Rectal smooth muscle tissue (tissue), 1 donor: ENCODE data around the gene TOR1AIP2.
"Not testable (repeated sequence)": the region's sequence is repeated elsewhere in the genome, so short reads cannot be mapped to it uniquely, and the experiment has no call there.

Experiments used
- H3K27ac ChIP-seq: one replicate; pipeline ENCODE4 v1.7.0; 2013; ENCODE audit warnings: low read depth, low read length, inconsistent platforms
- H3K27me3 ChIP-seq: one replicate; pipeline ENCODE4 v1.7.0; 2013; ENCODE audit warnings: low read length; ENCODE audit not compliant: control insufficient read depth, insufficient read depth
- H3K36me3 ChIP-seq: one replicate; pipeline ENCODE4 v1.7.0; 2013; ENCODE audit warnings: low read length; ENCODE audit not compliant: control insufficient read depth, insufficient read depth
- H3K4me1 ChIP-seq: one replicate; pipeline ENCODE4 v1.7.0; 2013; ENCODE audit warnings: low read length; ENCODE audit not compliant: control insufficient read depth, insufficient read depth
- H3K4me3 ChIP-seq: one replicate; pipeline ENCODE4 v1.7.0; 2013; ENCODE audit warnings: low read length
- H3K9ac ChIP-seq: one replicate; pipeline ENCODE4 v1.7.0; 2013; ENCODE audit warnings: low read length

Gene TOR1AIP2

GRCh38 chr1:179870870-179871269 is 6.7 kb downstream of the TOR1AIP2 start:
- H3K9ac ChIP-seq = no peak overlapping the region
- peaks cover 3% of the 10 kb centered on the region for H3K36me3 ChIP-seq
- no peak overlapping the region for H3K27ac ChIP-seq
- no peak overlapping the region for H3K4me3 ChIP-seq
- H3K4me1 ChIP-seq = peaks cover under 1% of the 10 kb centered on the region
- no peaks in the 10 kb centered on the region for H3K27me3 ChIP-seq

- H3K36me3 ChIP-seq = peaks cover 9% of the 10 kb centered on the region
- H3K27me3 ChIP-seq = no peaks in the 10 kb centered on the region
- H3K4me1 ChIP-seq = no peaks in the 10 kb centered on the region
- H3K4me3 ChIP-seq = no peak overlapping the region
- no peak overlapping the region for H3K9ac ChIP-seq
- no peak overlapping the region for H3K27ac ChIP-seq
Observed at GRCh38 chr1:179867493-179868330, 9.9 kb downstream of the TOR1AIP2 start.

- Histone ChIP-seq H3K27ac (no peak overlapping the region), H3K4me1 (no peaks in the 10 kb centered on the region), H3K36me3 (peaks cover 9% of the 10 kb centered on the region), H3K27me3 (no peaks in the 10 kb centered on the region), H3K9ac (no peak overlapping the region), H3K4me3 (no peak overlapping the region)
Observed at GRCh38 chr1:179866616-179867015, 11.0 kb downstream of the TOR1AIP2 start.

GRCh38 chr1:179865377-179865776 is 12.2 kb downstream of the TOR1AIP2 start:
- no peaks in the 10 kb centered on the region for H3K27me3 ChIP-seq
- H3K9ac ChIP-seq = no peak overlapping the region
- H3K4me1 ChIP-seq = no peaks in the 10 kb centered on the region
- no peak overlapping the region for H3K27ac ChIP-seq
- no peak overlapping the region for H3K4me3 ChIP-seq
- peaks cover 9% of the 10 kb centered on the region for H3K36me3 ChIP-seq

GRCh38 chr1:179860652-179861051 is 17.0 kb downstream of the TOR1AIP2 start:
- no peaks in the 10 kb centered on the region for H3K4me1 ChIP-seq
- no peaks in the 10 kb centered on the region for H3K27me3 ChIP-seq
- H3K4me3 ChIP-seq = no peak overlapping the region
- peaks cover 6% of the 10 kb centered on the region for H3K36me3 ChIP-seq
- H3K27ac ChIP-seq = no peak overlapping the region
- no peak overlapping the region for H3K9ac ChIP-seq

- no peak overlapping the region for H3K9ac ChIP-seq
- H3K4me1 ChIP-seq = no peaks in the 10 kb centered on the region
- H3K36me3 ChIP-seq = no peaks in the 10 kb centered on the region
- no peaks in the 10 kb centered on the region for H3K27me3 ChIP-seq
- H3K4me3 ChIP-seq = no peak overlapping the region
- no peak overlapping the region for H3K27ac ChIP-seq
Observed at GRCh38 chr1:179857009-179857408, 20.6 kb downstream of the TOR1AIP2 start.

GRCh38 chr1:179856296-179856695 is 21.3 kb downstream of the TOR1AIP2 start:
- no peaks in the 10 kb centered on the region for H3K27me3 ChIP-seq
- H3K27ac ChIP-seq = no peak overlapping the region
- no peaks in the 10 kb centered on the region for H3K4me1 ChIP-seq
- no peak overlapping the region for H3K9ac ChIP-seq
- no peaks in the 10 kb centered on the region for H3K36me3 ChIP-seq
- H3K4me3 ChIP-seq = no peak overlapping the region

GRCh38 chr1:179855831-179856230 is 21.8 kb downstream of the TOR1AIP2 start:
- not testable (repeated sequence) for H3K36me3 ChIP-seq

GRCh38 chr1:179853102-179853501 is 24.5 kb downstream of the TOR1AIP2 start:
- Histone ChIP-seq H3K27ac (no peak overlapping the region), H3K4me3 (no peak overlapping the region), H3K36me3 (peaks cover 8% of the 10 kb centered on the region), H3K27me3 (no peaks in the 10 kb centered on the region), H3K4me1 (no peaks in the 10 kb centered on the region), H3K9ac (no peak overlapping the region)

More at GRCh38 chr1:179855831-179856230, 21.8 kb downstream of the TOR1AIP2 start:
- not testable (repeated sequence) for H3K27ac ChIP-seq, H3K27me3 ChIP-seq, H3K4me3 ChIP-seq, H3K9ac ChIP-seq, H3K4me1 ChIP-seq

- Histone ChIP-seq H3K36me3 (peaks cover 14% of the 10 kb centered on the region), H3K27me3 (no peaks in the 10 kb centered on the region), H3K4me1 (no peaks in the 10 kb centered on the region), H3K4me3 (no peak overlapping the region), H3K9ac (no peak overlapping the region), H3K27ac (no peak overlapping the region)
Observed at GRCh38 chr1:179848233-179848632, 29.4 kb downstream of the TOR1AIP2 start.

GRCh38 chr1:179840107-179840506 is 37.5 kb downstream of the TOR1AIP2 start:
- Histone ChIP-seq H3K9ac (no peak overlapping the region), H3K27me3 (no peaks in the 10 kb centered on the region), H3K36me3 (no peaks in the 10 kb centered on the region), H3K27ac (no peak overlapping the region), H3K4me1 (no peaks in the 10 kb centered on the region), H3K4me3 (no peak overlapping the region)

- not testable (repeated sequence) for H3K4me1 ChIP-seq, H3K9ac ChIP-seq, H3K27me3 ChIP-seq, H3K4me3 ChIP-seq, H3K36me3 ChIP-seq, H3K27ac ChIP-seq
Observed at GRCh38 chr1:179836686-179837445, 40.7 kb downstream of the TOR1AIP2 start.
